NCI-H2196 (cell line): ENCODE measurements around the gene GAMT.

Experiments used
- DNase-seq: peaks from one replicate; lab custom pipeline; 2025; ENCODE audit not compliant: unreplicated experiment; lab: John Stamatoyannopoulos, UW

The GAMT gene

DNA sequence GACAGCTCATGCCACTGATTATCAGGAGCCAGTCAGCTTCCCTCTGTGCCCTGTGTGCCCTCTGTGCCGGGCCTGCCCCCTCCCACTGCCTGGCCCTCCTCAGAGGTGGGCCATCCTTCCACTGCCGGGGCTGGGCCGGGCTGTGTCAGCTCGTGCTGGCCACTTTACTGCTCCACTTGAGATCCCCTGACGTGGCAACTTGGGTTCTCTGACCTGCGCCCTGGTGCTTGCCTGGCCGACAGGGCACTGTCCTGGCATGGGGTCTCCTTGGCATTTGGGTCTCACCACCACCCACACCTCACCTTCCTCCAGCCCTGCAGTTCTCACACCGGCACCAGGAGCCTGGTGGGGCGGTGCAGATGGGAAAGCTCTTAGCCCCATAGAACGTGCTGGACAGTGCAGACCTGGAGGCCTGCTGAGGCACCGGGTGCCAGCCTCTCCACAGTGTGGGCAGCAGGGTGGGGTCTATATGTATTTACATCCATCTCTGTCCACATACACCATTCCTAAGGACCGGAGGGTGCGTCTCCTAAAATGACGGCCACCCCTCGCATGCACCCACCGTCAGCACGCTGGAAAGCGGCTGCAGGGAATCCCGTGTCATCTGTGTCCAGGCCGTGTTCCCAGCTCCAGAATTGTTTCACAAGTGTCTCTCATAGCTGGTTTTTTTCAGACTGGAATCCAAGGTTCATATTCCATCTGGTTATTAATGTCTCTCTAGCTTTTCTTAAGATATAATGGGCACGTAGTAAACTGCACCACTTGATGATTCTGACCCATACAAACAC, 17.8 kb upstream of the GAMT start:
- no peak for DNase-seq

DNA sequence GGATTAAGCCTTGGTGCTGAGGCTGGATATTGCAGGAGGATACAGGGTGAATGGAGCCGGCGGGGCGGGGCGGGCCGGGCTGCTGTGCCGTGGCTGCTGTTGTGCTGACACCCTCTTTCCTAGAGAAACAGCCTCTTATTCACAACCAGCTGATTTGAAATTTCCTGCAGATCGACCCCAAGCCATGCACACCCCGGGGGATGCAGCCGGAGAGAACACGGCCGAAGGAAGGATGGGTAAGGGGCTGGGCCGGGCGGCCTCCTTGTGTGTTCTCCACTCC, 17.1 kb upstream of the GAMT start:
- DNase-seq = no peak

GRCh38 chr19:1417681-1418495, 16.5 kb upstream of the GAMT start:
- no peak for DNase-seq

GRCh38 chr19:1417145-1417544, 15.8 kb upstream of the GAMT start:
- DNase-seq = no peak

DNA sequence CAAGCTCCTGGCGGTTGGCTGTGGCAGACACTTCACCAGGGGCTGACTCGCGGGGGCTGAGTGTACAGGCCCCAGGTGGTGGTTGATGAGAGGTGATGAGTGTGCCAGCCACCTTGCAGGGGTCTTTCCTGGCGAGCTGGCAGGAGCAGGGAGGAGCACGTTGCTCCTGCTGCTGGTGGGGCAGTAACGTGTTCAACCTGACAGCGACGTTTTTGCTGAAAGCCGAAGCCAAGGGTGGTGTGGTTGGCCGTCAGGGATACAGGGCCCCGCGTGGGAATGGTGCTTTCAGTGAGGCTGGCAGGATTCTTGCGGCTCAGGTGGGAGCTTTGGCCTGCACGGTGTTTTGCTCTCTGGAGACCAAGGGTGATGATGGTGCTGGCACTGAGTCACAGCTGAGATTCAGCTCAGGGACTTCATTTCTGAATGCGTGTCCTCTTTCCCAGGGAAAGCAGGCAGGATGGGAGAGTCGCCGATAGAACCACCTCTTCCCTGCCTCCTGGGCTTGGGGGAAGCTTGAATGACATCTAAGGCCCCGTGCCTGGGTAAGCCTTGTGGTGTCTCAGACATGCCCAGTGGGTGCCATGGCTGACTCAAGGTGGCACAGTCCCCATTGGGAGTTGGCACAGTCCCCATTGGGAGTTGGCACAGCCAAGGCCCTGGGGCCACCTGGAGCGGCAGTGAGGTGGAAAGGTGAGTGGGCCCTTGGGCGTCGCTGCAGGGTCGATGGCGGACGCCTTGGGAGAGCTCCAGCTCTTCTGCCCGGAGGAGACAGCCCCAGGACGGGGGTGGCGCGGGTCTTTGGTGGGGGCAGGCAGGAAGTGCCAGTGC, 14.9 kb upstream of the GAMT start:
- no peak for DNase-seq

DNA sequence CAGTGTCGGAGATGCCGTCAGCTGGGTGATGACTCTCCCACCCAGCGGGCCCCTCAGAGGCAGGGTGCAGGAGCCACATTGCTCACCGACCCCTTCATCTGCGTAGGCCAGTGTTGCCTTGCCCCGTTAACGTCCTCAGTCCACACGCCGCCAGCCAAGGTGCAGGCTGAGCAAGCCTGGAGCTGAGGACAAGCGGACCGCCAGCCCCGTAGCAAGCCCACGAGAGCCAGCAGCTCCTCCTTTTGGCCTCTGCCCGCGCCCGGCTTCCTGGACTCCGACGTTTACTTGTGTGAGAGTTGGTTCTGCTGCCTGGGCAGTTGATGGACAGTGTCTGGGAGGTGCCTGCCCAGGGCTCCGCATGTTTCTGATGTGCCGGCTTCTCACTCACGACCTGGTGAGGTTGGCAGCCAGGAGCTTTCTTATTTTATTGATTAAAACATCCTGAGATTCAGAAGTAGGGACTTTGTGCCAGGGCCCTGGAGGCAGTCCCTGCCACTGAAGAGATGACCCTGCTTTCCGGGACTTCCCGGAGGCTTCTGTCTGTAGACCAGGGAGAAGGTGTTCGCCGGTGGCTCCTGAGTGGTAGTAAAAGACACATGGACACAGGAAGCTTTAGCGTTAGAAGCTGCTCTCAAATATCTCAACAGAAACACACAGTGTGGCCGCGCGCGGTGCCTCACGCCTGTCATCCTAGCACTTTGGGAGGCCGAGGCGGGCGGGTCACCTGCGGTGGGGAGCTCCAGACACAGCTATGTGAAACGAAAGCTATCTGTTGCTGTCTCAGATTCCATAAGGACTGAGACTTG, 11.9 kb upstream of the GAMT start:
- DNase-seq = no peak

- DNase-seq = no peak
Observed at GRCh38 chr19:1412323-1412923, 11.1 kb upstream of the GAMT start.

- DNase-seq = peak; percentile 73
Observed at GRCh38 chr19:1411255-1412191, 10.2 kb upstream of the GAMT start.

- DNase-seq = no peak
Observed at GRCh38 chr19:1410789-1411188, 9.4 kb upstream of the GAMT start.

GRCh38 chr19:1410136-1410786, 8.9 kb upstream of the GAMT start:
- peak; percentile 17 for DNase-seq

GRCh38 chr19:1409204-1410005, 8.1 kb upstream of the GAMT start:
- no peak for DNase-seq

- DNase-seq = no peak
Observed at GRCh38 chr19:1408300-1409203, 7.2 kb upstream of the GAMT start.

DNA sequence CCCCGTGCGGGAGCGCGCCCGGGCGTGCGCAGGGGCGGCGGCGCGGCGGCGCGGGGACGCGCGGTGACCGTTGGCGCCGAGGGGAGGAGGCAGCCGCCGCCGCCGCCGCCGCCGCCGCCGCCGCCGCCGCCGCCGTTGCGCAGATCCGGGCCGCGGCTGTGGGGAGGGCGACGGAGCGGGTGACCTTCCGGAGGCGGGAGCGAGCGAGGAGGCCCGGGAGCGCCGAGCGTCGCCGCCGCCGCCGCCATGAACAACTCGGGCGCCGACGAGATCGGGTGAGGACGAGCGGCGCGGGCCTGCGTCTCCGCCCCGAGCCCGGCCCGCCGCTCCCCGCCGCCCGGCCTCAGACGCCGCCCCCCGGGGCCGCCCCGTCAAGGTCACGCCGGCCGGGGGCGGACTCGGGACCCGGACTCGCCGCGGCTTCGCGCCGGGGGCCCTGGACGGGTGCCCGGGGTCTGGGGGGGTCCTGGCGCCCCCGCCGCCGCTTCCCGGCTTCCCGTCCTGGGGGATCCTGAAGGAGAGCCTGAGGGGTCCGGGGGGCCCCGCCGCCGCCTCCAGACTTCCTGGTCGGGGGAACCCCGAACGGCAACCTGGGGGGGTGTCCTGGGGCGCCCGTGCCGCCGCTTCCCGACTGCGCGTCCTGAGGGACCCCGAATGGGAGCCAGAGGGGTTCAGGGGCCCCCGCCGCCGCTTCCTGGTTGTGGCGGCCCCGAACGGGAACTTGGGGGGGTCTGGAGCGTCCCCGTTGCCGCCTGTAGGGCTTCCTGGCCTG, 6.4 kb upstream of the GAMT start, which contains the start of gene DAZAP1:
DAZAP1 (plus strand) TSS at position 59 of the 772 bp plus-strand sequence; CDS start at position 247, 188 bp downstream.
- no peak for DNase-seq

GRCh38 chr19:1406774-1407527, 5.6 kb upstream of the GAMT start:
- peak; percentile 100 for DNase-seq

- DNase-seq = no peak
Observed at GRCh38 chr19:1402411-1403070, 1.2 kb upstream of the GAMT start.
